KMS-11 (cell line): ENCODE data around the gene TSLP.

Experiments
- H2AFZ ChIP-seq: fragments of 200-600 bp; sonication (generic); 2 replicates; pipeline ENCODE4 v1.6.1; 2016; ENCODE audit warnings: antibody characterized with exemption, mixed run types, low read depth
- H3K27ac ChIP-seq: fragments of 200-600 bp; sonication (generic); 2 replicates; pipeline ENCODE4 v1.6.1; 2016; ENCODE audit warnings: mild to moderate bottlenecking, mixed run types
- H3K27me3 ChIP-seq: fragments of 200-600 bp; sonication (generic); 2 replicates; pipeline ENCODE4 v1.6.1; 2017; ENCODE audit warnings: mild to moderate bottlenecking, low read depth, mixed run types, moderate library complexity; ENCODE audit not compliant: insufficient read depth
- H3K36me3 ChIP-seq: fragments of 200-600 bp; sonication (generic); 2 replicates; pipeline ENCODE4 v1.6.1; 2017; ENCODE audit warnings: mild to moderate bottlenecking, mixed run types; ENCODE audit not compliant: insufficient read depth
- H3K4me1 ChIP-seq: fragments of 200-600 bp; sonication (generic); 2 replicates; pipeline ENCODE4 v1.6.1; 2016; ENCODE audit warnings: mild to moderate bottlenecking, low read depth, mixed run types; ENCODE audit not compliant: poor library complexity, severe bottlenecking
- H3K4me2 ChIP-seq: fragments of 200-600 bp; sonication (generic); 2 replicates; pipeline ENCODE4 v1.7.0; 2016; ENCODE audit warnings: mild to moderate bottlenecking, mixed run types
- H3K4me3 ChIP-seq: fragments of 200-600 bp; sonication (generic); IDR thresholded peaks from 2 replicates; pipeline ENCODE4 v1.6.1; 2017; ENCODE audit warnings: low read depth, low read length, mixed read lengths; ENCODE audit not compliant: insufficient read depth
- H3K79me2 ChIP-seq: fragments of 200-600 bp; sonication (generic); 2 replicates; pipeline ENCODE4 v1.6.1; 2016; ENCODE audit warnings: low read depth, mixed run types; ENCODE audit not compliant: insufficient read depth
- H3K9ac ChIP-seq: fragments of 200-600 bp; sonication (generic); 2 replicates; pipeline ENCODE4 v1.6.1; 2016; ENCODE audit warnings: mild to moderate bottlenecking, mixed run types
- H4K20me1 ChIP-seq: fragments of 200-600 bp; sonication (generic); 2 replicates; pipeline ENCODE4 v1.6.1; 2016; ENCODE audit warnings: mild to moderate bottlenecking, mixed run types; ENCODE audit not compliant: insufficient read depth
- CTCF ChIP-seq: fragments of 200-600 bp; sonication (generic); conservative IDR thresholded peaks from 2 replicates; pipeline ENCODE4 v1.6.1; 2017; ENCODE audit warnings: low read depth, mild to moderate bottlenecking, antibody characterized with exemption, low read length, moderate library complexity, mixed read lengths

The TSLP gene

GRCh38 chr5:111117136-111117535 lies 45.6 kb downstream of the TSLP start:
- Histone ChIP-seq H3K4me1 (peaks cover 8% of the 10 kb centered on the region), H3K4me2 (no peak overlapping the region), H4K20me1 (no peaks in the 10 kb centered on the region), H2AFZ (no peak overlapping the region), H3K36me3 (peaks cover 14% of the 10 kb centered on the region; the same call in 1 of the 2 replicates), H3K79me2 (no peaks in the 10 kb centered on the region), H3K27me3 (no peaks in the 10 kb centered on the region), H3K9ac (no peak overlapping the region), H3K4me3 (no peak overlapping the region), H3K27ac (no peak overlapping the region)
- TF ChIP-seq CTCF = no peak

- Histone ChIP-seq H3K27me3 (no peaks in the 10 kb centered on the region), H4K20me1 (no peaks in the 10 kb centered on the region), H3K79me2 (no peaks in the 10 kb centered on the region), H3K9ac (no peak overlapping the region), H3K4me2 (no peak overlapping the region), H3K36me3 (peaks cover 15% of the 10 kb centered on the region), H3K4me3 (no peak overlapping the region), H3K27ac (no peak overlapping the region), H2AFZ (no peak overlapping the region), H3K4me1 (peaks cover 8% of the 10 kb centered on the region)
- TF ChIP-seq CTCF = no peak
Measured at GRCh38 chr5:111119221-111119620, 47.7 kb downstream of the TSLP start.

GRCh38 chr5:111119856-111120255 lies 48.3 kb downstream of the TSLP start:
- Histone ChIP-seq H4K20me1 (no peaks in the 10 kb centered on the region), H3K27me3 (no peaks in the 10 kb centered on the region), H2AFZ (no peak overlapping the region), H3K4me3 (no peak overlapping the region), H3K9ac (no peak overlapping the region), H3K4me1 (peaks cover 8% of the 10 kb centered on the region), H3K36me3 (peaks cover 17% of the 10 kb centered on the region), H3K4me2 (no peak overlapping the region), H3K27ac (no peak overlapping the region), H3K79me2 (no peaks in the 10 kb centered on the region)
- TF ChIP-seq CTCF = no peak

GRCh38 chr5:111120911-111121310 lies 49.4 kb downstream of the TSLP start:
- peaks cover 7% of the 10 kb centered on the region for H3K4me1 ChIP-seq
- no peak overlapping the region for H3K9ac ChIP-seq
- H3K4me3 ChIP-seq = no peak overlapping the region
- H3K79me2 ChIP-seq = no peaks in the 10 kb centered on the region
- H3K27ac ChIP-seq = no peak overlapping the region
- peaks cover 17% of the 10 kb centered on the region for H3K36me3 ChIP-seq
- H2AFZ ChIP-seq = no peak overlapping the region
- no peak overlapping the region for H3K4me2 ChIP-seq
- H3K27me3 ChIP-seq = no peaks in the 10 kb centered on the region
- TF ChIP-seq CTCF = no peak
- no peaks in the 10 kb centered on the region for H4K20me1 ChIP-seq
